Progenitor cell of endocrine pancreas (in vitro differentiated cells): ENCODE data around the gene SOX14. TPM values are rescaled to one million over a fixed set of nuclear protein-coding genes. Genes with fewer than 3 reads are reported as not detected.

Experiments used
- DNase-seq: peaks from one replicate; pipeline ENCODE4 v3.0.0; 2021; ENCODE audit warnings: low spot score; ENCODE audit not compliant: unreplicated experiment
- H3K27ac Mint-ChIP-seq: 2 replicates; pipeline ENCODE4 v1.8.0; 2021; ENCODE audit warnings: mild to moderate bottlenecking, moderate library complexity, mixed read lengths
- H3K27me3 Mint-ChIP-seq: 2 replicates; pipeline ENCODE4 v1.8.0; 2021; ENCODE audit warnings: mixed read lengths
- H3K36me3 Mint-ChIP-seq: 2 replicates; pipeline ENCODE4 v1.8.0; 2022; ENCODE audit warnings: mixed read lengths; ENCODE audit not compliant: insufficient read depth
- H3K4me1 Mint-ChIP-seq: 2 replicates; pipeline ENCODE4 v1.8.0; 2021; ENCODE audit warnings: low read depth, mixed read lengths
- H3K4me3 Mint-ChIP-seq: 2 replicates; pipeline ENCODE4 v1.8.0; 2021; ENCODE audit warnings: low read depth, mild to moderate bottlenecking, moderate library complexity, mixed read lengths
- H3K9me3 Mint-ChIP-seq: 2 replicates; pipeline ENCODE4 v1.8.0; 2021; ENCODE audit warnings: low read depth, mixed read lengths
- CTCF ChIP-seq: fragments of 200-600 bp; sonication (generic); IDR thresholded peaks from one replicate; pipeline ENCODE4 v1.5.0; 2021; ENCODE audit warnings: antibody characterized with exemption, mild to moderate bottlenecking; ENCODE audit not compliant: unreplicated experiment
- total RNA-seq: library from RNA; stranded (reverse); gene quantifications from 2 replicates; pipeline ENCODE4 v1.2.1, GENCODE V29; 2021

The SOX14 gene
- total RNA-seq, 1 donor from 2014 or later: not detected

DNA sequence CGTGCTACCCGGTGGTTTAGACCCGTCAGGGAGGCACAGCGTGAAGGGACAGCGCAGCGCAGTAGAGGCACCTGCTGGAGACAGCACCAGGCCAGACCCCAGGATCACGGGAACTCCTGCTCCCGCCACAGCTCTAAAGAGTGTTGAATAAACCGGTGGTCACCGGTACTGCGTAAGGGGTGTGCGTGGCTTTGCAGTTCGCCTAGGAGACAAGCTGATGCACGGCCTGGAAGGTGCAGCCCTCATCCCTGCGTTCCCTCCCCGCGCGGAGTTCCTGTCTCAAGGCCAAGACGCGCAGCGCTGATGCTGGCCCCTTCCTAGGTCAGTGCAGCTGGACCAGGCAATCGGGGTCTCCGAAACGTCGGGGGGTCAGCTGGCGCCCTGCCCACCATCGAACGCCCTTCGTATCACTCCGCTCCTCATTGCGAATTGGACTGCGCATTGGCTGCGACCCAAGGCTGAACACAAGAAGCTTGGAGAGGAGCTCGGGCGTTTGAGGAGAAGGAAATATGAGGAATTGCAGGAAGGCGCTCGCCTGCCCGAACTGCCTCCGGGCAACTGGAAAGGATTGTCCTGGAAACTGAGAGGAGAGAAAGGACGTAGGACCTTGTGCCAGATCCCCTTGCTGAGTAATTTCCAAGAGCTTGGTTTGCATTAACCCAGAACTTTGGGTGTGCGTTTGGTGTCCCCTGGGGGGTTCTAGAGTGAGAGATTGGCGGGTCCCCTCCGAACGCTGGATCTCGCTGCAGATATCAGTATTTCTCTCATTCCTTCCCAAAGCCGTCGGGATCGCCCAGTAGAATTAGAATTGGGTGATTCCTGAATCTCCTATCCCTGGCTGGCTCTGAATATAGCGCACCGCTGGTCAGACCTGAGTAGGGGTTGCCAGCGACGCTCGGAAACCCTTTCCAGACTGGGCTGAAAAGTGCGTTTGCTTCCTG lies 2.3 kb upstream of the SOX14 start:
- Mint-ChIP-seq H3K27me3 (peaks cover 95% of the 10 kb centered on the region), H3K27ac (no peak overlapping the region), H3K4me3 (no peak overlapping the region), H3K36me3 (no peaks in the 10 kb centered on the region), H3K9me3 (no peaks in the 10 kb centered on the region), H3K4me1 (peaks cover 14% of the 10 kb centered on the region)
- no peak for DNase-seq
- no peak for TF ChIP-seq CTCF

DNA sequence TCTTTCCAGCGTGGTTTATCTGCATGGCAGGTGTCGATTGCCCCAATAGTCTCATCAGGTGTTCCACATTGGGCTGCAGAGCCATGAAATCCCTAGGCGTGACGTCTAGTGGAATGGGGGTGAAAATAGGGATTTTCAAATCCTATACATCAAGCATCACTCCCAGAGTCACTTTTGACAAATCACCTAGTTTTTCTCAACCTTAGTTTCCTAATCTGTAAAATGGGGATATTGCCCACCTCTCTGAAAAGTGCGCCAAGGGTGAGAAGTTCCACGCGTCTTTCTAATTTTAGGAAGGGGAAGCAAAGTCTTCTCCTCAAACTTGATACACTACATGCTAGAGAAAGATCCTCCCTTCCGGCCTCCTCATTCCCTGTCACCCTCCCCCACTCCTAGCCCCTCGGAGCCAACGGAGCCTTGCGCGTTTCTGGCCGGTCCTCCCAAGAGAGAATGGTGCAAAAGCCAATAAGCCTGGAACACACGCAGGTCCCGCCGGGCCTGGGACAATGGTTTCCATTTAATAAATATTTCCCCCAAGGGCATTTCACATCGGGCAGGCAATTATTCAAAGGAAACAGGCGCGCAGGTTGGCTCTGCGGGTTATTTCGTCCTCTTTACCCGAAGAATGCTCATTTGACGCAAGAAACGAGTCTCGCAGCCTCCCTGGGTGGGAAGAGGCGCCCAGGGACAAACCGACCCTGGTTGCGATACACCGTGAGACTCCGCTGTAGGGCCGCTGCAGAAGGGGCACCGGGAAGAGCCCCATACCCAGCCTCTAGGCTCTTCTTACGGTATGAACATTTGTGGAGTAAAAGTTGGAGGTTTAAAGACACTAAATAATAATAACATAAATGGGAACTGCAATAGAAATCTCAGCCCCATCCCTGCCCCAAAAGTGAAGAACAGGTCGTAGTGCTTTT lies 1.2 kb upstream of the SOX14 start:
- H3K4me1 Mint-ChIP-seq: peaks cover 15% of the 10 kb centered on the region
- H3K4me3 Mint-ChIP-seq: no peak overlapping the region
- peaks cover 96% of the 10 kb centered on the region for H3K27me3 Mint-ChIP-seq
- no peaks in the 10 kb centered on the region for H3K9me3 Mint-ChIP-seq
- no peak overlapping the region for H3K27ac Mint-ChIP-seq
- TF ChIP-seq CTCF: no peak
- DNase-seq: no peak
- no peaks in the 10 kb centered on the region for H3K36me3 Mint-ChIP-seq

DNA sequence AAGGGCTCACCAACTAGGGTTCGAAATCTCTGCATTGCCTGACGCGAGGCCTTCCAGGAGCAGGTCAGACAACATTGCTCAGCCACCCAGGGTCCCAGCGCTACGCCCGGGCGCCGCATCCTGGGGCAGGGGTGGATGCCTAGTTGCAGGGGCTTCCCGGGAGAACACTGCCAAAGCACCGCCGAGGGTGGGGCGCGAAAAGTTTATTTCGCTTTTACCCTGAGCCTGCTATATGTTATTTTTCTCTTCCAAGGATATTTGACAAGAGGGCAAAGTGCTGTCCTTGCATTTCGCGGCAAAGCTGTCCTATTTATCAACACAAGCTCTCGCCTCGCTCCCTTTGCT lies 549 bp upstream of the SOX14 start:
- TF ChIP-seq CTCF: no peak
- H3K4me3 Mint-ChIP-seq: peak overlapping the region; percentile 63
- no peaks in the 10 kb centered on the region for H3K36me3 Mint-ChIP-seq
- no peak for DNase-seq
- H3K9me3 Mint-ChIP-seq: no peaks in the 10 kb centered on the region
- H3K27ac Mint-ChIP-seq: no peak overlapping the region
- H3K4me1 Mint-ChIP-seq: peaks cover 17% of the 10 kb centered on the region
- H3K27me3 Mint-ChIP-seq: peaks cover 96% of the 10 kb centered on the region

DNA sequence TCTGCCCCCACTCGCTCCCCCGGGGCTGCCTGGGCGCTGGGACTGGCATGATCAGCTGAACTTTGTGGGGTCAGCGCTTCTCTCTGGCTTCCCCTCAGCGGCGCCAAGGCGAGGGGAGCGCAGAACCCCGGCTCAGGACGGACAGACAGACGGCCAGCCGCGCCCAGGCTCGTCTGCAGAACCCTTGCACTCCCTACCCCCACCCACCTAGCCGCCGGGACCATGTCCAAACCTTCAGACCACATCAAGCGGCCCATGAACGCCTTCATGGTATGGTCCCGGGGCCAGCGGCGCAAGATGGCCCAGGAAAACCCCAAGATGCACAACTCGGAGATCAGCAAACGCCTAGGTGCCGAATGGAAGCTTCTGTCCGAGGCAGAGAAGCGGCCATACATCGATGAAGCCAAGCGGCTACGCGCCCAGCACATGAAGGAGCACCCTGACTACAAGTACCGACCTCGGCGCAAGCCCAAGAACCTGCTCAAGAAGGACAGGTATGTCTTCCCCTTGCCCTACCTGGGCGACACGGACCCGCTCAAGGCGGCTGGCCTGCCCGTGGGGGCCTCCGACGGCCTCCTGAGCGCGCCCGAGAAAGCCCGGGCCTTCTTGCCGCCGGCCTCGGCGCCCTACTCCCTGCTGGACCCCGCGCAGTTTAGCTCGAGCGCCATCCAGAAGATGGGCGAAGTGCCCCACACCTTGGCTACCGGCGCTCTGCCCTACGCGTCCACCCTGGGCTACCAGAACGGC lies 621 bp downstream of the SOX14 start:
- no peak overlapping the region for H3K27ac Mint-ChIP-seq
- peaks cover 20% of the 10 kb centered on the region for H3K4me1 Mint-ChIP-seq
- TF ChIP-seq CTCF: no peak
- no peaks in the 10 kb centered on the region for H3K9me3 Mint-ChIP-seq
- no peak overlapping the region for H3K4me3 Mint-ChIP-seq
- peaks cover 98% of the 10 kb centered on the region for H3K27me3 Mint-ChIP-seq
- no peaks in the 10 kb centered on the region for H3K36me3 Mint-ChIP-seq
- no peak for DNase-seq
